A673 (cell line): ENCODE results near the gene RRH. TPM values are rescaled to one million over a fixed set of nuclear protein-coding genes. Genes with fewer than 3 reads are reported as not detected.
"Not testable (repeated sequence)": the region's sequence is repeated elsewhere in the genome, so short reads cannot be mapped to it uniquely, and the experiment has no call there.

Experiments used
- Bru-seq: library from RNA; stranded (reverse); fragments of 400-500 nt; gene quantifications from one replicate; lab custom pipeline; 2021; lab: Mats Ljungman, UMichigan
- BruChase-seq, 2 experiments: library from RNA; stranded (reverse); fragments of 400-500 nt; gene quantifications; one replicate each; lab custom pipeline; 2021; lab: Mats Ljungman, UMichigan
- BruUV-seq: library from RNA; stranded (reverse); fragments of 400-500 nt; replicated peaks from 2 replicates; lab custom pipeline; 2021; lab: Mats Ljungman, UMichigan
- CTCF ChIA-PET: fragments of 300-600 bp; sonication (Branson Sonifier 250); formaldehyde crosslinking; loops from one replicate; lab custom pipeline; 2022; ENCODE audit warnings: antibody characterized with exemption; lab: Charles Lee
- POLR2A ChIA-PET: fragments of 300-600 bp; sonication (Branson Sonifier 250); formaldehyde crosslinking; loops from one replicate; lab custom pipeline; 2022; ENCODE audit warnings: antibody characterized with exemption; ENCODE audit not compliant: low non-redundant PET; lab: Charles Lee
- DNase-seq: peaks from one replicate; pipeline ENCODE4 v3.0.0-alpha.2; 2015; ENCODE audit warnings: low spot score
- H3K27ac ChIP-seq: fragments of 200-600 bp; sonication (generic); 2 replicates; pipeline ENCODE4 v1.5.1; 2016; ENCODE audit warnings: mixed run types, low read depth, mild to moderate bottlenecking, mixed read lengths, antibody characterized with exemption, low read length; ENCODE audit not compliant: poor library complexity, severe bottlenecking
- H3K27me3 ChIP-seq: fragments of 200-600 bp; sonication (generic); replicated peaks from 2 replicates; pipeline ENCODE4 v1.6.1; 2017; ENCODE audit warnings: mixed run types, low read depth, mild to moderate bottlenecking, mixed read lengths, antibody characterized with exemption, low read length; ENCODE audit not compliant: insufficient read depth, poor library complexity
- H3K36me3 ChIP-seq: fragments of 200-600 bp; sonication (generic); 2 replicates; pipeline ENCODE4 v1.6.1; 2016; ENCODE audit warnings: mixed run types, mild to moderate bottlenecking, mixed read lengths, antibody characterized with exemption, low read length; ENCODE audit not compliant: insufficient read depth, poor library complexity, severe bottlenecking
- H3K4me1 ChIP-seq: fragments of 200-600 bp; sonication (generic); 2 replicates; pipeline ENCODE4 v1.6.1; 2017; ENCODE audit warnings: mixed run types, mild to moderate bottlenecking, mixed read lengths, antibody characterized with exemption, low read length; ENCODE audit not compliant: insufficient read depth, poor library complexity, severe bottlenecking
- H3K4me3 ChIP-seq: fragments of 200-600 bp; sonication (generic); 2 replicates; pipeline ENCODE4 v1.5.1; 2016; ENCODE audit warnings: low read depth, mixed run types, mild to moderate bottlenecking, mixed read lengths, low read length; ENCODE audit not compliant: poor library complexity, severe bottlenecking
- H3K9me3 ChIP-seq: fragments of 200-600 bp; sonication (generic); 2 replicates; pipeline ENCODE4 v1.6.1; 2016; ENCODE audit warnings: mixed run types, low read depth, mild to moderate bottlenecking, mixed read lengths, antibody characterized with exemption, low read length; ENCODE audit not compliant: poor library complexity, severe bottlenecking
- CTCF ChIP-seq: fragments of 300-800, 200-600 bp; sonication (generic); conservative IDR thresholded peaks from 2 replicates; pipeline ENCODE4 v1.5.1; 2017; ENCODE audit warnings: low read depth, mild to moderate bottlenecking, antibody characterized with exemption, low read length, moderate library complexity, mixed read lengths
- EZH2 ChIP-seq: fragments of 200-600 bp; sonication (generic); IDR thresholded peaks from 2 replicates; pipeline ENCODE4 v1.6.1; 2017; ENCODE audit warnings: borderline replicate concordance, low read depth, mild to moderate bottlenecking, mixed read lengths, antibody characterized with exemption, low read length; ENCODE audit not compliant: poor library complexity, severe bottlenecking
- intact Hi-C: fragments of 100-400 bp; cut with micrococcal nuclease; formaldehyde crosslinking; loops from one replicate; pipeline ENCODE4 v1.10.0; 2022; ENCODE audit not compliant: unreplicated experiment
- long read RNA-seq: library from polyadenylated mRNA; stranded (forward); transcript quantifications from one replicate; pipeline ENCODE4 v2.0.0, GENCODE V29; 2022
- total RNA-seq: library from RNA; stranded (reverse); gene quantifications from 2 replicates; pipeline ENCODE4 v1.2.3, GENCODE V29; 2021

RRH gene
- total RNA-seq (0.28 and 0.47 TPM in 2 replicates), Bru-seq, nascent RNA (percentile 58 among the genes with signal in this experiment), BruChase-seq, experiment 1, labeled RNA remaining after a 2-hour chase (percentile 62 among the genes with signal in this experiment), BruChase-seq, experiment 2, labeled RNA remaining after a 6-hour chase (percentile 50 among the genes with signal in this experiment)
- long read RNA-seq, result 0 reads

GRCh38 chr4:109827672-109828071 is at the start of gene RRH:
Gene RRH, plus strand, starts transcription at chr4:109827972. Its CDS starts 56 bp downstream, at chr4:109828028.
- no peak for DNase-seq
- Histone ChIP-seq H3K27me3 (no peaks in the 10 kb centered on the region), H3K36me3 (peaks cover 40% of the 10 kb centered on the region), H3K4me1 (no peaks in the 10 kb centered on the region), H3K9me3 (no peaks in the 10 kb centered on the region), H3K4me3 (no peak within 1 kb of the TSS), H3K27ac (no peak within 1 kb of the TSS)
- ChIA-PET CTCF (no interaction called here), POLR2A (no interaction called here)
- intact Hi-C loops, result no loop called here
- BruUV-seq, result no TSS peak
- no peak for TF ChIP-seq EZH2

- POLR2A ChIA-PET, BruUV-seq, H3K36me3 ChIP-seq, H3K9me3 ChIP-seq, intact Hi-C loops, H3K27ac ChIP-seq, H3K4me1 ChIP-seq, DNase-seq, H3K27me3 ChIP-seq, H3K4me3 ChIP-seq: not testable (repeated sequence)
- CTCF ChIA-PET, result interaction anchor here (0.7 kb wide), 1 partner anchor 739 kb away, joined by 6 read pairs; no protein-coding TSS in a partner anchor
These were observed 45.7 kb upstream of the RRH start for GRCh38 chr4:109782092-109782491.

GRCh38 chr4:109786846-109787245 is 40.9 kb upstream of the RRH start:
- DNase-seq, result no peak
- Histone ChIP-seq H3K9me3 (peaks cover 6% of the 10 kb centered on the region), H3K4me3 (no peak overlapping the region), H3K36me3 (no peaks in the 10 kb centered on the region), H3K4me1 (no peaks in the 10 kb centered on the region), H3K27me3 (no peaks in the 10 kb centered on the region), H3K27ac (no peak overlapping the region)
- ChIA-PET POLR2A (no interaction called here), CTCF (no interaction called here)
- intact Hi-C loops, result no loop called here
- TF ChIP-seq CTCF (no peak), EZH2 (no peak)
- no TSS peak for BruUV-seq

- TF ChIP-seq CTCF, result no peak
- TF ChIP-seq EZH2, result no peak
- Histone ChIP-seq H3K9me3 (peaks cover 6% of the 10 kb centered on the region), H3K4me1 (no peaks in the 10 kb centered on the region), H3K4me3 (no peak overlapping the region), H3K36me3 (no peaks in the 10 kb centered on the region), H3K27me3 (no peaks in the 10 kb centered on the region), H3K27ac (no peak overlapping the region)
- ChIA-PET POLR2A (no interaction called here), CTCF (no interaction called here)
- intact Hi-C loops, result no loop called here
- no TSS peak for BruUV-seq
- no peak for DNase-seq
These were observed 40.0 kb upstream of the RRH start for GRCh38 chr4:109787807-109788206.
